MM.1S (cell line): ENCODE results near the gene ZNF653.

Experiments
- EZH2 ChIP-seq: fragments of 300-600 bp; sonication (generic); optimal IDR thresholded peaks from 2 replicates; pipeline ENCODE3; 2017; ENCODE audit warnings: low read depth, mild to moderate bottlenecking, antibody characterized with exemption, low read length, mixed read lengths
- EZH2phosphoT487 ChIP-seq: fragments of 300-600 bp; sonication (generic); IDR thresholded peaks from 2 replicates; pipeline ENCODE4 v1.6.1; 2018; ENCODE audit warnings: antibody characterized with exemption, low read length
- TF ChIP-seq, protein P1 (sequence below): fragments of 300-600 bp; sonication (generic); IDR thresholded peaks from 2 replicates; pipeline ENCODE4 v1.5.1; 2016; ENCODE audit warnings: antibody characterized with exemption, low read length, mixed read lengths

DNA sequence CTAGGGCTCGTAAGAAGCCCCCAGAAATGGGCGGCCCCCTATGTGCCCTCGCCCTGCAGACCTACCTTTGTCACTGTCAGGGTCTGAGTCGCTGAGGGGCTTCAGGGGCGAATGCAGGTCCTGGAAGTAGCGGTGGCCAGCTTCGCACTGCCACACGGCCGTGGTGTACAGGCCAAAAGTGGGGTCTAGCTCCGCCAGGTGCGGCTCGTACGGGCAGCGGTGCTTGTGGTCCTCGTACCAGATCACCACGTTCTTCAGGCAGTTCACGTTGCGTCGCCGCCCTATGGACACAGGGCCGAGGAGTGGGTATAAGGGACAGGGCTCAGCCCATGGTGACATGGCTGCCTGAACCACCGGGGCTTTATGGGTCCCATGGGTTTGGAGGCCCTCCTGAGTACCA is 9.8 kb downstream of the ZNF653 start:
- TF ChIP-seq, protein P1, sequence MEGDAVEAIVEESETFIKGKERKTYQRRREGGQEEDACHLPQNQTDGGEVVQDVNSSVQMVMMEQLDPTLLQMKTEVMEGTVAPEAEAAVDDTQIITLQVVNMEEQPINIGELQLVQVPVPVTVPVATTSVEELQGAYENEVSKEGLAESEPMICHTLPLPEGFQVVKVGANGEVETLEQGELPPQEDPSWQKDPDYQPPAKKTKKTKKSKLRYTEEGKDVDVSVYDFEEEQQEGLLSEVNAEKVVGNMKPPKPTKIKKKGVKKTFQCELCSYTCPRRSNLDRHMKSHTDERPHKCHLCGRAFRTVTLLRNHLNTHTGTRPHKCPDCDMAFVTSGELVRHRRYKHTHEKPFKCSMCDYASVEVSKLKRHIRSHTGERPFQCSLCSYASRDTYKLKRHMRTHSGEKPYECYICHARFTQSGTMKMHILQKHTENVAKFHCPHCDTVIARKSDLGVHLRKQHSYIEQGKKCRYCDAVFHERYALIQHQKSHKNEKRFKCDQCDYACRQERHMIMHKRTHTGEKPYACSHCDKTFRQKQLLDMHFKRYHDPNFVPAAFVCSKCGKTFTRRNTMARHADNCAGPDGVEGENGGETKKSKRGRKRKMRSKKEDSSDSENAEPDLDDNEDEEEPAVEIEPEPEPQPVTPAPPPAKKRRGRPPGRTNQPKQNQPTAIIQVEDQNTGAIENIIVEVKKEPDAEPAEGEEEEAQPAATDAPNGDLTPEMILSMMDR = no peak
- no peak for TF ChIP-seq EZH2phosphoT487
- no peak for TF ChIP-seq EZH2
